SJSA1 (cell line): ENCODE measurements around the gene EEFSEC. TPM values are rescaled to one million over a fixed set of nuclear protein-coding genes. Genes with fewer than 3 reads are reported as not detected.

Source experiments
- DNase-seq, 2 experiments: peaks; one replicate each; pipeline ENCODE4 v3.0.0-alpha.2; 2015 to 2020; ENCODE audit warnings: low spot score in 2 of 2, low read depth in 1 of 2
- H3K27ac ChIP-seq: fragments of 250-450 bp; sonication (Bioruptor Pico); 2 replicates; pipeline ENCODE4 v1.5.1; 2020; ENCODE audit warnings: mild to moderate bottlenecking, moderate library complexity
- H3K27me3 ChIP-seq: fragments of 250-450 bp; sonication (Bioruptor Pico); replicated peaks from 2 replicates; pipeline ENCODE4 v1.5.1; 2020; ENCODE audit warnings: mild to moderate bottlenecking, moderate library complexity
- H3K36me3 ChIP-seq: fragments of 250-450 bp; sonication (Bioruptor Pico); 2 replicates; pipeline ENCODE4 v1.5.1; 2020; ENCODE audit warnings: mild to moderate bottlenecking
- H3K4me1 ChIP-seq: fragments of 250-450 bp; sonication (Bioruptor Pico); replicated peaks from 2 replicates; pipeline ENCODE4 v1.6.1; 2021; ENCODE audit warnings: mild to moderate bottlenecking
- H3K4me3 ChIP-seq: fragments of 250-450 bp; sonication (Bioruptor Pico); 2 replicates; pipeline ENCODE4 v1.5.1; 2020; ENCODE audit warnings: mild to moderate bottlenecking
- H3K9me3 ChIP-seq: fragments of 250-450 bp; sonication (Bioruptor Pico); replicated peaks from 2 replicates; pipeline ENCODE4 v1.5.1; 2020; ENCODE audit warnings: mild to moderate bottlenecking
- total RNA-seq: library from RNA; depleted of rRNA; stranded (reverse); fragments of >200 nt; shearing (Covaris generic); gene quantifications from 2 replicates; pipeline ENCODE4 v1.2.3, GENCODE V29; 2014

The EEFSEC gene
- total RNA-seq, 1 experiment from 2014 or later = 5.5 TPM

GRCh38 chr3:128330214-128330842 is 177.0 kb downstream of the EEFSEC start:
- peaks cover 10% of the 10 kb centered on the region for H3K4me1 ChIP-seq
- H3K4me3 ChIP-seq = no peak overlapping the region
- H3K27me3 ChIP-seq = no peaks in the 10 kb centered on the region
- peak in 1 of 2 experiments; percentile 10 for DNase-seq
- no peak overlapping the region for H3K27ac ChIP-seq
- H3K9me3 ChIP-seq = no peaks in the 10 kb centered on the region
- no peaks in the 10 kb centered on the region for H3K36me3 ChIP-seq

DNA sequence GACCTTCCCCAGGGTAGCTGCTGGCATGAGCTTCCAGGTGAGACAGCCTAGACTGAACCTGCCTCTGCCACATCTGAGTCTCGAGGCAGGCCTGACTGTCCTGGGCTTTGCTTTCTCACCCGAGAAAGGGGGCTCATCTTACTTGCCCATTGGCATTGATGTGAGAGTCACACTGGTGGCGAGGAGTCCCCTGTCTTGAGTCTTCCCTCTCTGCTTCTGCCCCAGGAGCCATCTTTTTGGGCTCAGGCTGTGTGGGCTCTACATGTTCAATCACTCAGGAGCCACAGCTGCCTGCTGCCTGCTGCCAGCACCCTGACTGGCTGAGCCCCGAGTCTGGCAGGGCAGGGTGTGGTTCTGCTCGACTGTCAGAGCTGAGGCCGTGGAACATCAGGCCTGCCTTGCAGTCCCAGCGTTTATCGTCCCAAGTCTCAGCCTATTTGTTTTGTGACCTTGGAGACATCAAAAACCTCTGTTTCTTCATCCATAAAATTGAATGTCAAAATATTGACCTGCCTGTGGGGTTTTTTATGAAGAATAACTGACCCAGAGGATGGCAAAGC is 180.9 kb downstream of the EEFSEC start:
- Histone ChIP-seq H3K27ac (no peak overlapping the region), H3K36me3 (no peaks in the 10 kb centered on the region), H3K9me3 (no peaks in the 10 kb centered on the region), H3K4me1 (peaks cover 10% of the 10 kb centered on the region), H3K27me3 (no peaks in the 10 kb centered on the region), H3K4me3 (no peak overlapping the region)
- DNase-seq = no peak

GRCh38 chr3:128334766-128335165 is 181.5 kb downstream of the EEFSEC start:
- H3K4me3 ChIP-seq = no peak overlapping the region
- no peak overlapping the region for H3K27ac ChIP-seq
- H3K9me3 ChIP-seq = no peaks in the 10 kb centered on the region
- peaks cover 7% of the 10 kb centered on the region for H3K4me1 ChIP-seq
- no peaks in the 10 kb centered on the region for H3K27me3 ChIP-seq
- no peak for DNase-seq
- no peaks in the 10 kb centered on the region for H3K36me3 ChIP-seq

- H3K27me3 ChIP-seq = no peaks in the 10 kb centered on the region
- no peak overlapping the region for H3K4me3 ChIP-seq
- DNase-seq = no peak
- H3K27ac ChIP-seq = no peak overlapping the region
- no peaks in the 10 kb centered on the region for H3K9me3 ChIP-seq
- no peaks in the 10 kb centered on the region for H3K4me1 ChIP-seq
- no peaks in the 10 kb centered on the region for H3K36me3 ChIP-seq
Observed at GRCh38 chr3:128335621-128336296, 182.5 kb downstream of the EEFSEC start.

GRCh38 chr3:128336337-128337156 is 183.3 kb downstream of the EEFSEC start:
- H3K4me3 ChIP-seq = no peak overlapping the region
- no peaks in the 10 kb centered on the region for H3K4me1 ChIP-seq
- H3K36me3 ChIP-seq = no peaks in the 10 kb centered on the region
- H3K9me3 ChIP-seq = no peaks in the 10 kb centered on the region
- H3K27me3 ChIP-seq = no peaks in the 10 kb centered on the region
- no peak for DNase-seq
- H3K27ac ChIP-seq = no peak overlapping the region

- H3K27ac ChIP-seq = no peak overlapping the region
- DNase-seq = no peak
- H3K27me3 ChIP-seq = no peaks in the 10 kb centered on the region
- no peaks in the 10 kb centered on the region for H3K4me1 ChIP-seq
- no peaks in the 10 kb centered on the region for H3K9me3 ChIP-seq
- H3K36me3 ChIP-seq = no peaks in the 10 kb centered on the region
- H3K4me3 ChIP-seq = no peak overlapping the region
Observed at GRCh38 chr3:128337305-128337704, 184.0 kb downstream of the EEFSEC start.

- no peaks in the 10 kb centered on the region for H3K9me3 ChIP-seq
- H3K4me1 ChIP-seq = peaks cover 7% of the 10 kb centered on the region
- H3K27ac ChIP-seq = no peak overlapping the region
- no peaks in the 10 kb centered on the region for H3K27me3 ChIP-seq
- H3K36me3 ChIP-seq = no peaks in the 10 kb centered on the region
- H3K4me3 ChIP-seq = no peak overlapping the region
- DNase-seq = no peak
Observed at GRCh38 chr3:128338536-128339330, 185.5 kb downstream of the EEFSEC start.

DNA sequence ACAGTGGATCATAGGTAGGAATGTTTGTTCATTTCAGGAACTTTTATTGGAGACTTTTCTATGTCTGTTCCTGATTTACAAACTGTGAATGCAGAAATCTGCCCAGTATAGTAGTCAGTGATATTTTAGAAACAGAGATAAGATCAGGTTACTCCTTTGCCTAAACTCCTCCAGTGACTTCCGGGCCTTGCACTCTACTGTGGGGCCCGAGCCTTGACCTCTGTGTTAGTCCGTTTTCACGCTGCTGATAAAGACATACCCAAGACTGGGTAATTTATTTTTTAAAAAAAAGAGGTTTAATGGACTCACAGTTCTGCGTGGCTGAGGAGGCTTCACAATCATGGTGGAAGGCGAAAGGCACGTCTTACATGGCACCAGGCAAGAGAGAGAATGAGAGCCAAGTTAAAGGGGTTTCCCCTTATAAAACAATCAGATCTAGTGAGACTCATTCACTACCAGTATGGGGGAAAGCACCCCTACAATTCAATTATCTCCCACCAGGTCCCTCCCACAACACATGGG is 186.3 kb downstream of the EEFSEC start:
- H3K4me3 ChIP-seq = no peak overlapping the region

GRCh38 chr3:128340198-128340903 is 187.1 kb downstream of the EEFSEC start:
- Histone ChIP-seq H3K27ac (no peak overlapping the region), H3K4me3 (no peak overlapping the region), H3K36me3 (no peaks in the 10 kb centered on the region), H3K4me1 (peaks cover 10% of the 10 kb centered on the region), H3K9me3 (no peaks in the 10 kb centered on the region), H3K27me3 (no peaks in the 10 kb centered on the region)
- DNase-seq = no peak

More for the DNA sequence above, 186.3 kb downstream of the EEFSEC start:
- H3K36me3 ChIP-seq = no peaks in the 10 kb centered on the region
- no peaks in the 10 kb centered on the region for H3K9me3 ChIP-seq
- H3K4me1 ChIP-seq = peaks cover 10% of the 10 kb centered on the region
- no peak for DNase-seq
- H3K27me3 ChIP-seq = no peaks in the 10 kb centered on the region
- no peak overlapping the region for H3K27ac ChIP-seq

GRCh38 chr3:128340904-128341555 is 187.7 kb downstream of the EEFSEC start:
- no peak for DNase-seq
- H3K4me1 ChIP-seq = peaks cover 10% of the 10 kb centered on the region
- H3K27me3 ChIP-seq = no peaks in the 10 kb centered on the region
- no peaks in the 10 kb centered on the region for H3K9me3 ChIP-seq
- no peak overlapping the region for H3K27ac ChIP-seq
- H3K36me3 ChIP-seq = no peaks in the 10 kb centered on the region
- no peak overlapping the region for H3K4me3 ChIP-seq

- no peak for DNase-seq
- Histone ChIP-seq H3K4me1 (peaks cover 10% of the 10 kb centered on the region), H3K27ac (no peak overlapping the region), H3K36me3 (no peaks in the 10 kb centered on the region), H3K27me3 (no peaks in the 10 kb centered on the region), H3K4me3 (no peak overlapping the region), H3K9me3 (no peaks in the 10 kb centered on the region)
Observed at GRCh38 chr3:128341659-128342395, 188.5 kb downstream of the EEFSEC start.

GRCh38 chr3:128342701-128343180 is 189.5 kb downstream of the EEFSEC start:
- Histone ChIP-seq H3K27ac (no peak overlapping the region), H3K4me3 (no peak overlapping the region), H3K9me3 (no peaks in the 10 kb centered on the region), H3K4me1 (peaks cover 10% of the 10 kb centered on the region), H3K27me3 (no peaks in the 10 kb centered on the region), H3K36me3 (no peaks in the 10 kb centered on the region)
- no peak for DNase-seq
